ENCODE measurements around the gene TLE1.

DNA sequence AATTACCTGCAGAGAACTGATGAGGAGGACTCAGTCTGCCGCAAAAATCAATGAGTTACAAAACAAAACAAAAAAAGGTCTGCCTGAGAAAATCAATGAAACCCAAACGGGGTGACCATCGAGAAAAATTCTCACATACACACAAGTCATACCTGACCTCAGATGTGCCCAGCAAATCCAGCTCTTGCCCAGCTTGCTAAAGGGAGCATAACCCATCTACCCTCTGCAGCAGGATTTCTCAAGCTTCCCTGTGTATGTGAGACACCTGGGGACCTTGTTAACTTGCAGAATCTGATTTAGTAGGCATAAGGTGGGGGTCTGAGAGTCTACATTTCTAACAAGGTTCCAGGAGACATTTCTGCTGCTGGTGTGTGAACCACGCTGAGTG, 126.3 kb downstream of the TLE1 start:
- TF ChIP-seq, protein P1, sequence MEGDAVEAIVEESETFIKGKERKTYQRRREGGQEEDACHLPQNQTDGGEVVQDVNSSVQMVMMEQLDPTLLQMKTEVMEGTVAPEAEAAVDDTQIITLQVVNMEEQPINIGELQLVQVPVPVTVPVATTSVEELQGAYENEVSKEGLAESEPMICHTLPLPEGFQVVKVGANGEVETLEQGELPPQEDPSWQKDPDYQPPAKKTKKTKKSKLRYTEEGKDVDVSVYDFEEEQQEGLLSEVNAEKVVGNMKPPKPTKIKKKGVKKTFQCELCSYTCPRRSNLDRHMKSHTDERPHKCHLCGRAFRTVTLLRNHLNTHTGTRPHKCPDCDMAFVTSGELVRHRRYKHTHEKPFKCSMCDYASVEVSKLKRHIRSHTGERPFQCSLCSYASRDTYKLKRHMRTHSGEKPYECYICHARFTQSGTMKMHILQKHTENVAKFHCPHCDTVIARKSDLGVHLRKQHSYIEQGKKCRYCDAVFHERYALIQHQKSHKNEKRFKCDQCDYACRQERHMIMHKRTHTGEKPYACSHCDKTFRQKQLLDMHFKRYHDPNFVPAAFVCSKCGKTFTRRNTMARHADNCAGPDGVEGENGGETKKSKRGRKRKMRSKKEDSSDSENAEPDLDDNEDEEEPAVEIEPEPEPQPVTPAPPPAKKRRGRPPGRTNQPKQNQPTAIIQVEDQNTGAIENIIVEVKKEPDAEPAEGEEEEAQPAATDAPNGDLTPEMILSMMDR (IDR thresholded peaks at IDR 0.05) = no peak
- TF ChIP-seq EZH2 (IDR thresholded peaks at IDR 0.05; ENCODE audit: borderline replicate concordance, insufficient read depth, low read depth, low read length, poor library complexity, severe bottlenecking) = no peak
